ENCODE results near the gene PARVG. TPM values are rescaled to one million over a fixed set of nuclear protein-coding genes. Genes with fewer than 3 reads are reported as not detected.

The PARVG gene
- total and polyA plus RNA-seq, 2 donors (not counting 3 experiments of a cell fraction or from before 2014, with no cell fraction given) = 0.82 TPM; not detected in 1

DNA sequence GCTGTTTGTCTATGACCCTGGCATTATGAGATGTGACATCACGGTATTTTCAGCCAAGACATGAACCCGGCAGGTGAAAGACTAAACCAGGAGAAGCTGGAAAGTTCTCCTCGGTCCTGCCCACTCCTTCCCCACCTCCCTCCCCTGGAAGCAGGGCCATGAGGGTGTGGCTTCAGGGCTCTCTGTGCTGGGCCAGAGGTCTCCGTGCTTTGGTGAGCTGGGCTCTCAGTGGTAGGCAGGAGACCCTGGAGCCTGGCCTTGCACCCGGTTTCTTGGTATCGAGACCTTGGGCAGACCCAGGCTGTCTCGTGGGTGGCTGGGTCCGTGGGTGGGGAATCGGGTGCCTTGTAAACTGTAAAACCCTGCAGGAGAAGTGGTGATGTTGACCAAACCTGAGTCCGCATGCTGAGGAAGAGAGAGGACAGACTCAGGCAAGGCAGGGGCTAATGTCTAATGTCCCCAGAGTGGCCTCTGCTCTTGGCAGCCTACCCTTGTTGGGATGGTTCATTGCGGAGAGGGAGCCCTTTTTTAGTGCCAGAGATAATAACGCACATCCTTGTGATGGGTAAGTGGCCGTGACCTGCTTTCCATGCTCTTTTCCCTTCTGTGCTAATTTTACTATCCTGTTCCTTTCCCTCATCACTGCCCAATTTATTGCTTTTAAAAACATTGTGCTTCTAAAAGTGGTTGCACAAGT is 48.6 kb upstream of the PARVG start:
- no peak overlapping the region for H3K4me3 ChIP-seq (replicated peaks in 1 of 3; ENCODE audit: insufficient read depth in 1 of 3, low read depth in 1 of 3, low read length in 3 of 3)
- no peak overlapping the region for H3K9ac ChIP-seq (replicated peaks; ENCODE audit: extremely low read depth, insufficient read depth, low read length)
- no peak overlapping the region for H3K27ac ChIP-seq (ENCODE audit: insufficient read depth, low read depth, low read length)
- ChIA-PET POLR2A (no interaction called here), CTCF (no interaction called here)
- no peaks in the 10 kb centered on the region for H3K9me1 ChIP-seq (replicated peaks; ENCODE audit: control insufficient read depth, extremely low read depth, insufficient read depth, low read length)
- H3K36me3 ChIP-seq (ENCODE audit: control insufficient read depth in 2 of 2, extremely low read depth in 1 of 2, insufficient read depth in 2 of 2, low read length in 2 of 2) = peaks cover 12 to 27% of the 10 kb centered on the region in 2 experiments
- peaks cover 8% of the 10 kb centered on the region for H3K79me2 ChIP-seq (ENCODE audit: control insufficient read depth, insufficient read depth, low read length)
- dilution Hi-C loops (cut with MboI; ENCODE audit: extremely low pct_ligation_motif_present, low sequenced_read_pairs) (no loop called here), intact Hi-C loops (cut with micrococcal nuclease) (no loop called here)
- peaks cover 3% of the 10 kb centered on the region for H4K20me1 ChIP-seq (replicated peaks; ENCODE audit: control insufficient read depth, extremely low read depth, insufficient read depth, low read length)
- peaks cover 41% of the 10 kb centered on the region for H3K4me1 ChIP-seq (ENCODE audit: control insufficient read depth, extremely low read depth, insufficient read depth, low read length)
- no peaks in the 10 kb centered on the region for H3K27me3 ChIP-seq (ENCODE audit: control insufficient read depth in 2 of 2, insufficient read depth in 2 of 2, low read length in 2 of 2)
- FAIRE-seq (no peak), DNase-seq (ENCODE audit: low read depth, low spot score) (no peak)
- H3K4me2 ChIP-seq (ENCODE audit: insufficient read depth, low read length) = no peak overlapping the region
- BruUV-seq (replicated peaks) = no TSS peak
- TF ChIP-seq, protein P1, sequence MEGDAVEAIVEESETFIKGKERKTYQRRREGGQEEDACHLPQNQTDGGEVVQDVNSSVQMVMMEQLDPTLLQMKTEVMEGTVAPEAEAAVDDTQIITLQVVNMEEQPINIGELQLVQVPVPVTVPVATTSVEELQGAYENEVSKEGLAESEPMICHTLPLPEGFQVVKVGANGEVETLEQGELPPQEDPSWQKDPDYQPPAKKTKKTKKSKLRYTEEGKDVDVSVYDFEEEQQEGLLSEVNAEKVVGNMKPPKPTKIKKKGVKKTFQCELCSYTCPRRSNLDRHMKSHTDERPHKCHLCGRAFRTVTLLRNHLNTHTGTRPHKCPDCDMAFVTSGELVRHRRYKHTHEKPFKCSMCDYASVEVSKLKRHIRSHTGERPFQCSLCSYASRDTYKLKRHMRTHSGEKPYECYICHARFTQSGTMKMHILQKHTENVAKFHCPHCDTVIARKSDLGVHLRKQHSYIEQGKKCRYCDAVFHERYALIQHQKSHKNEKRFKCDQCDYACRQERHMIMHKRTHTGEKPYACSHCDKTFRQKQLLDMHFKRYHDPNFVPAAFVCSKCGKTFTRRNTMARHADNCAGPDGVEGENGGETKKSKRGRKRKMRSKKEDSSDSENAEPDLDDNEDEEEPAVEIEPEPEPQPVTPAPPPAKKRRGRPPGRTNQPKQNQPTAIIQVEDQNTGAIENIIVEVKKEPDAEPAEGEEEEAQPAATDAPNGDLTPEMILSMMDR (IDR thresholded peaks at IDR 0.05; ENCODE audit: extremely low read depth in 1 of 2, insufficient read depth in 1 of 2, low read depth in 1 of 2, low read length in 2 of 2) = no peak
- no peak for TF ChIP-seq EZH2 (IDR thresholded peaks at IDR 0.05; ENCODE audit: borderline replicate concordance, low read depth, low read length, severe bottlenecking)
- TF ChIP-seq GATA2 (IDR thresholded peaks at IDR 0.05; ENCODE audit: insufficient read depth, insufficient read length, low read depth, low read length) = no peak
- TF ChIP-seq POLR2AphosphoS5 (IDR thresholded peaks at IDR 0.05; ENCODE audit: insufficient read depth, low read depth, low read length) = no peak
- no peak for TF ChIP-seq POLR2A (IDR thresholded peaks at IDR 0.05; ENCODE audit: low read depth, low read length)
- no peak for TF ChIP-seq JUN (IDR thresholded peaks at IDR 0.05; ENCODE audit: borderline replicate concordance, insufficient read depth, insufficient read length, low read depth)
- no peak for TF ChIP-seq FOS (IDR thresholded peaks at IDR 0.05; ENCODE audit: borderline replicate concordance, insufficient read depth, low read length)
- TF ChIP-seq, protein P2, sequence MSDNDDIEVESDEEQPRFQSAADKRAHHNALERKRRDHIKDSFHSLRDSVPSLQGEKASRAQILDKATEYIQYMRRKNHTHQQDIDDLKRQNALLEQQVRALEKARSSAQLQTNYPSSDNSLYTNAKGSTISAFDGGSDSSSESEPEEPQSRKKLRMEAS (IDR thresholded peaks at IDR 0.05; ENCODE audit: insufficient read depth, insufficient read length) = no peak
- no peak for TF ChIP-seq MYC (IDR thresholded peaks at IDR 0.05; ENCODE audit: low read depth, low read length)
- H2AFZ ChIP-seq (ENCODE audit: low read depth, low read length) = no peak overlapping the region
- peaks cover 1% of the 10 kb centered on the region for H3K9me3 ChIP-seq (replicated peaks; ENCODE audit: control insufficient read depth, insufficient read depth, low read length)

Measured in endothelial cell of umbilical vein (primary cell).